ENCODE results near the gene OR51B6. TPM values are rescaled to one million over a fixed set of nuclear protein-coding genes. Genes with fewer than 3 reads are reported as not detected.

OR51B6 gene, protein sequence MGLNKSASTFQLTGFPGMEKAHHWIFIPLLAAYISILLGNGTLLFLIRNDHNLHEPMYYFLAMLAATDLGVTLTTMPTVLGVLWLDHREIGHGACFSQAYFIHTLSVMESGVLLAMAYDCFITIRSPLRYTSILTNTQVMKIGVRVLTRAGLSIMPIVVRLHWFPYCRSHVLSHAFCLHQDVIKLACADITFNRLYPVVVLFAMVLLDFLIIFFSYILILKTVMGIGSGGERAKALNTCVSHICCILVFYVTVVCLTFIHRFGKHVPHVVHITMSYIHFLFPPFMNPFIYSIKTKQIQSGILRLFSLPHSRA
- total RNA-seq (2022; extraction: Qiagen RNA extraction; ENCODE audit: low read depth) = not detected in 5 replicates

GRCh38 chr11:5351208-5351607 lies at the start of gene OR51B6:
Gene OR51B6, plus strand, starts transcription at chr11:5351508. Its CDS starts 0 bp downstream, at chr11:5351508.

DNA sequence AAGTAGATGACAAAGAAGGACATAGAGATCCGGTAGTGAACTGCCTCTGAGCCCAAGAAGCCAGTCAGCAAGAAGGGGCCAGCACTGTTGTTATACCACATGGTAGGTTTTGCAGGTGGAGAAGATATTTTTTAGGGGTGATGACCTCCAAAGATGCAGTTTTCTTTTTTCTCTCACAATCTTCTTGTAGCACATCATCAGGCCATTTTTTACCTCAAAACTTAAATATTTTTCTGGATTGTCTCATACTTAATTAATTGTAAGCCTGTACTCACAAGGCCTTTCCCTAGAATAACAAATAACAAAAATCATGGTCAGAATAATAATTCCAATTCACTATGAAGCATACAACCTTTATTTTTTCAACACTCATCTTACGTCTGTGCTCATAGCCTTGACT lies 49.5 kb upstream of the OR51B6 start, which contains the start of gene OR51B4:
OR51B4 (minus strand) TSS at position 101 of the 400 bp plus-strand sequence; CDS start at position 101, 0 bp downstream.

DNA sequence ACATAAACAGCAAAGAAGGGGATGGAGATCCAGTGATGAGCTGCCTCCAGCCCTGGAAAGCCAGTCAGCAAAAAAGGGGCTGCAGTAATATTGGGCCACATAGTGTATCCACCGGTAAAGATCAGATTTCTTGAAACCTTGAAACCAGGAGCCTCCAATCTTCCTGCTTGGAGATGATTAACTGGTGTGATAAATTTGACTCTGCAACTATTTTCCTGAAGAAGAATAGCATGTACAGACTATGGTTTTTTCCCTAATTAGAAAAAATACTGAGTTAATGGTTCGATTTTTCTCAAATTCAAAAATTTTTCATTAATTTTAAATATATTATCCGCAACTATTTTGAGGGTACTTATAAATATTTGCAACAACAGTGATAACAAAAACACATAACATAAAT lies 27.1 kb upstream of the OR51B6 start, which contains the start of gene OR51B2:
OR51B2 (minus strand) TSS at position 101 of the 400 bp plus-strand sequence; CDS start at position 101, 0 bp downstream.

GRCh38 chr11:5343474-5344335 lies 7.6 kb upstream of the OR51B6 start, which contains the start of gene OR51B5:
Gene OR51B5, minus strand, starts transcription at chr11:5343524. Its CDS starts 0 bp downstream, at chr11:5343524.

DNA sequence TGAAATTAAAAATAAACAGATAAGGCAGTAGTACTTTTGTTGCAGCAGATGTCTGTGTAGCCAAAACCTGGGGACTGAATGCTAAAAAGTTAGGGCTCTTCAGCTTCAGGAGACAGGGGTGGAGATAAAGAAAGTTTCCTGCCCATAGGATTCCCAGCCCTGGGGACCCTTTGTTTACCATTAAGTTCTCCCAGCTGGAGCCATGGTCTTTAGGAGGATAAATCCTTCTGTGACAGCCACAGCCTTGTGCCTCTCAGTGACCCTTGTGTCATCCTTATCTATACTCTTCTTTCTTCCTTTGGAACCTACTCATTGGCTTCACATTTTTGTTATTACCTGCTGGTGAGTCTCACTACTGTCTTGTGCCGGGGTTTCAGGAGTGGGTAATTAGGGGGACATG lies 32.3 kb downstream of the OR51B6 start, which contains the start of gene OR51M1:
OR51M1 (plus strand) TSS at position 237 of the 400 bp plus-strand sequence. CDS start 5,587 bp downstream, outside the sequence.

Other genes starting within 250 kb of the OR51B6 start
- gene OR52A5, start 213.2 kb upstream of the OR51B6 start, total RNA-seq (2022; extraction: Qiagen RNA extraction; ENCODE audit: low read depth) = not detected in 5 replicates
- gene OR52A1, start 196.8 kb upstream of the OR51B6 start, total RNA-seq (2022; extraction: Qiagen RNA extraction; ENCODE audit: low read depth) = not detected in 5 replicates
- gene OR51V1, start 150.8 kb upstream of the OR51B6 start, total RNA-seq (2022; extraction: Qiagen RNA extraction; ENCODE audit: low read depth) = not detected in 5 replicates
- gene HBB, start 124.4 kb upstream of the OR51B6 start, total RNA-seq (2022; extraction: Qiagen RNA extraction; ENCODE audit: low read depth) = not detected in 5 replicates
- gene HBD, start 117.0 kb upstream of the OR51B6 start, total RNA-seq (2022; extraction: Qiagen RNA extraction; ENCODE audit: low read depth) = not detected in 5 replicates
- not detected in 5 replicates for gene HBG1, start 101.7 kb upstream of the OR51B6 start, total RNA-seq (2022; extraction: Qiagen RNA extraction; ENCODE audit: low read depth)
- gene HBG2, start 96.7 kb upstream of the OR51B6 start, total RNA-seq (2022; extraction: Qiagen RNA extraction; ENCODE audit: low read depth) = not detected in 5 replicates
- 0.38 TPM in 1 of 5 replicates, not detected in the others for gene HBE1, start 81.6 kb upstream of the OR51B6 start, total RNA-seq (2022; extraction: Qiagen RNA extraction; ENCODE audit: low read depth)
- gene OR51B4, start 49.6 kb upstream of the OR51B6 start, total RNA-seq (2022; extraction: Qiagen RNA extraction; ENCODE audit: low read depth) = not detected in 5 replicates
- gene OR51B2, start 27.2 kb upstream of the OR51B6 start, total RNA-seq (2022; extraction: Qiagen RNA extraction; ENCODE audit: low read depth) = not detected in 5 replicates
- gene OR51B5, start 8.0 kb upstream of the OR51B6 start, total RNA-seq (2022; extraction: Qiagen RNA extraction; ENCODE audit: low read depth) = 0.10 TPM in 2 of 5 replicates, not detected in the others
- gene OR51M1, start 32.3 kb downstream of the OR51B6 start, total RNA-seq (2022; extraction: Qiagen RNA extraction; ENCODE audit: low read depth) = not detected in 5 replicates
- gene OR51Q1, start 70.6 kb downstream of the OR51B6 start, total RNA-seq (2022; extraction: Qiagen RNA extraction; ENCODE audit: low read depth) = not detected in 5 replicates
- not detected in 5 replicates for gene OR51I1, start 90.0 kb downstream of the OR51B6 start, total RNA-seq (2022; extraction: Qiagen RNA extraction; ENCODE audit: low read depth)
- not detected in 5 replicates for gene OR51I2, start 97.8 kb downstream of the OR51B6 start, total RNA-seq (2022; extraction: Qiagen RNA extraction; ENCODE audit: low read depth)
- gene OR52D1, start 137.2 kb downstream of the OR51B6 start, total RNA-seq (2022; extraction: Qiagen RNA extraction; ENCODE audit: low read depth) = not detected in 5 replicates
- gene UBQLN3, start 158.4 kb downstream of the OR51B6 start, total RNA-seq (2022; extraction: Qiagen RNA extraction; ENCODE audit: low read depth) = not detected in 5 replicates
- gene UBQLNL, start 165.2 kb downstream of the OR51B6 start, total RNA-seq (2022; extraction: Qiagen RNA extraction; ENCODE audit: low read depth) = not detected in 5 replicates
- not detected in 5 replicates for gene OR52H1, start 197.0 kb downstream of the OR51B6 start, total RNA-seq (2022; extraction: Qiagen RNA extraction; ENCODE audit: low read depth)
- not detected in 5 replicates for gene OR52B6, start 229.4 kb downstream of the OR51B6 start, total RNA-seq (2022; extraction: Qiagen RNA extraction; ENCODE audit: low read depth)
- gene TRIM6, start 245.1 kb downstream of the OR51B6 start, total RNA-seq (2022; extraction: Qiagen RNA extraction; ENCODE audit: low read depth) = 8.9 to 12.0 TPM (median 10.2 TPM) in 5 replicates